HS-27A (cell line): Measurements from ENCODE around the gene UHRF2.
A peak's percentile ranks its signal among the peaks of the same experiment; 100 is the strongest.
"Not testable (repeated sequence)": the region's sequence is repeated elsewhere in the genome, so short reads cannot be mapped to it uniquely, and the experiment has no call there.

ENCODE experiments used
- DNase-seq: peaks from one replicate; pipeline ENCODE4 v3.0.0-alpha.2; 2012; ENCODE audit warnings: low read depth, missing footprints

UHRF2 gene, protein sequence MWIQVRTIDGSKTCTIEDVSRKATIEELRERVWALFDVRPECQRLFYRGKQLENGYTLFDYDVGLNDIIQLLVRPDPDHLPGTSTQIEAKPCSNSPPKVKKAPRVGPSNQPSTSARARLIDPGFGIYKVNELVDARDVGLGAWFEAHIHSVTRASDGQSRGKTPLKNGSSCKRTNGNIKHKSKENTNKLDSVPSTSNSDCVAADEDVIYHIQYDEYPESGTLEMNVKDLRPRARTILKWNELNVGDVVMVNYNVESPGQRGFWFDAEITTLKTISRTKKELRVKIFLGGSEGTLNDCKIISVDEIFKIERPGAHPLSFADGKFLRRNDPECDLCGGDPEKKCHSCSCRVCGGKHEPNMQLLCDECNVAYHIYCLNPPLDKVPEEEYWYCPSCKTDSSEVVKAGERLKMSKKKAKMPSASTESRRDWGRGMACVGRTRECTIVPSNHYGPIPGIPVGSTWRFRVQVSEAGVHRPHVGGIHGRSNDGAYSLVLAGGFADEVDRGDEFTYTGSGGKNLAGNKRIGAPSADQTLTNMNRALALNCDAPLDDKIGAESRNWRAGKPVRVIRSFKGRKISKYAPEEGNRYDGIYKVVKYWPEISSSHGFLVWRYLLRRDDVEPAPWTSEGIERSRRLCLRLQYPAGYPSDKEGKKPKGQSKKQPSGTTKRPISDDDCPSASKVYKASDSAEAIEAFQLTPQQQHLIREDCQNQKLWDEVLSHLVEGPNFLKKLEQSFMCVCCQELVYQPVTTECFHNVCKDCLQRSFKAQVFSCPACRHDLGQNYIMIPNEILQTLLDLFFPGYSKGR

DNA sequence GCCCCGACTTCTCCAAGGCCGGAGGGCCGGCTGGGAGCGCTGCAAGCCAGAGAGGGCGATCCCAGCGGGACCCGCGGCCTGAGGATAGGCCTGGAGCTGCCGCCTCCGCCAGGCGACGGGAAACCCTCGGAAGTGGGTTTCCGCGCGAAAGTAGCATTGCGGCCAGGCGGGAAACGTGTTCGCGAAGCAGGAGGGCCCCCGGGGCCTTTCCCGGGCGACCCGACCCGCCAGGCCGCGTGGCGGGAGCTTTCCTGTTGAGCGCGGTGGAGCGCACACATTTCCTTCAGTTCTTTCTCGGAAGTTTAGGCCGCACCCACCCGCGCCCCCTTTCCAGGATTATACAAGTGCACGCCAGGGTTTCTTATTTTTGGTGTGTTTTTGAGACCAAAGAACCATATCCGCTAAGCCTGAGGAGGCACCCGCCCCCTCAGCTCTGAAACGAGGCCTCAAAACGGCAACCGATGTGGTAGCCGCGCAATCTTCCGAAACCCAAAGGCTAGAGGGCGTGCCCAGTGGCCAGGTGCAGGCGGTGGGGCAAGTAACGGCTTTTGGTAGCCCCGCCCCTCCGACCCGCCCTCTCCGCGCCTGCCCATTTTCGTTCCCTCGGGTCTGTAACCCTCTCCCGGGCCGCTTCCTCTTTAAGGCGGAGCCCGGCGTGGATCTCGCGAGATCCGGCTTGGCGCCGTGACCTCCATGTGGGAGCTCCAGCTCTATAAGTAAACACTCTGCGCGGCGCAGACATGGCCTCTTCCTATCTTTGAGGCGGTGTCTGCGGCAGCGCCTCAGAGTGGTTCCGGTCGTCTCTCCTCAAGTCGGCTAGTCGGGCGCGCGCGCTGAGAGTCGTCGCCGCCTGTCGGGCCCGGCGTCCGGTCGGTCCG, at the start of gene UHRF2:
Gene UHRF2 (plus strand): TSS at position 713 of the 878 bp plus-strand sequence. CDS start 292 bp downstream, outside the sequence.
- DNase-seq: peak; percentile 84

GRCh38 chr9:6367128-6367890, 45.7 kb upstream of the UHRF2 start:
- DNase-seq: no peak

GRCh38 chr9:6368831-6369230, 44.2 kb upstream of the UHRF2 start:
- no peak for DNase-seq

DNA sequence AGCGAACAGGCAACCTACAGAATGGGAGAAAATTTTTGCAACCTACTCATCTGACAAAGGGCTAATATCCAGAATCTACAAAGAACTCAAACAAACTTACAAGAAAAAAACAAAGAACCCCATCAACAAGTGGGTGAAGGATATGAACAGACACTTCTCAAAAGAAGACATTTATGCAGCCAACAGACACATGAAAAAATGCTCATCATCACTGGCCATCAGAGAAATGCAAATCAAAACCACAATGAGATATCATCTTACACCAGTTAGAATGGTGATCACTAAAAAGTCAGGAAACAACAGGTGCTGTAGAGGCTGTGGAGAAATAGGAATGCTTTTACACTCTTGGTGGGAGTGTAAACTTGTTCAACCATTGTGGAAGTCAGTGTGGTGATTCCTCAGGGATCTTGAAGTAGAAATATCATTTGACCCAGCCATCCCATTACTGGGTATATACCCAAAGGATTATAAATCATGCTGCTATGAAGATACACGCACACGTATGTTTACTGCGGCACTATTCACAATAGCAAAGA, 31.5 kb upstream of the UHRF2 start:
- not testable (repeated sequence) for DNase-seq

DNA sequence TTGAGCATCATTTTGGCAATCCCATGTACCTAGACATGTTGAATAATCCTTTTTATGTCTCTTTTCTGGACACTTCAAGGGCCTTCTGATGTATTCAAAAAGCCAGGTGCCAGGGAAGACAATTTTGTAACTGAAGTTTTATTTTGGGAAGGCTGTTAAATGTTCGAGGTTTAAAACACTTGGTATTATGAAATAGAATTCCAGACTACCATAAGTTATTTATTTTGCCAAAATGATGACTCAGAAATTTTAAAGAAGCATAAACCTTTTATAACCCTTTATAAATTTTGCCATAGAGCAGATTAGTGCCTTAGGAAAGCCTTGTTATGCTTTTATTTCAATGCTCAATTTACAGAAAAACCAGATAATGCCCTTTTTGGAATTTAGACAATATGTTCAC, 30.3 kb upstream of the UHRF2 start:
- DNase-seq: no peak

DNA sequence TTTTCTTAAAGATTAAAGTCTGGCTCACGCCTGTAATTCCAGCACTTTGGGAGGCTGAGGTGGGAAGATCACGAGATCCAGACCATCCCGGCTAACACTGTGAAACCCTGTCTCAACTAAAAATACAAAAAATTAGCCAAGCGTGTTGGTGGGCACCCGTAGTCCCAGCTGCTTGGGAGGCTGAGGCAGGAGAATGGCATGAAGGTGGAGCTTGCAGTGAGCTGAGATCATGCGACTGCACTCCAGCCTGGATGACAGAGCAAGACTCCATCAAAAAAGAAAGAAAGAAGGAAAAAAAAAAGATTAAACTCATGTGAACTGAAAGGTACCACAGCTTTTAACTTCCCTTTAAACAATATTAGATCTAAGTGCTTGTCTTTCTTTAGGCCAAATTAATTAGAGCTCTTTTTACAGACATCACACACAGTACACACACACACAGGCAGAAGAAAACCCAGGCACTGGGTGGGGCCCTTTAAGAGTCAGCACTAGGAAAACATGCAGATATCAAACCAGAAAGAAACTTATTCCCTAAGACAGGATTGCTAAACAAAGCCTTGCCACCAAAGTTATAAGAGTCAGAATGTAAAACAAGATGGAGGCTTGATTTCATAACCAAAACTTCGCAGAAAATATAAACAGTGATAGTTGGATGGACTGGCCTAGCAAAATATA, 29.3 kb upstream of the UHRF2 start:
- peak; percentile 22 for DNase-seq

- DNase-seq: no peak
These were observed 28.3 kb upstream of the UHRF2 start for GRCh38 chr9:6384732-6385131.

GRCh38 chr9:6399071-6399470, 13.9 kb upstream of the UHRF2 start:
- DNase-seq: no peak

GRCh38 chr9:6405371-6405770, 7.6 kb upstream of the UHRF2 start:
- DNase-seq: no peak

- DNase-seq: no peak
These were observed 5.2 kb upstream of the UHRF2 start for GRCh38 chr9:6407778-6408177.

DNA sequence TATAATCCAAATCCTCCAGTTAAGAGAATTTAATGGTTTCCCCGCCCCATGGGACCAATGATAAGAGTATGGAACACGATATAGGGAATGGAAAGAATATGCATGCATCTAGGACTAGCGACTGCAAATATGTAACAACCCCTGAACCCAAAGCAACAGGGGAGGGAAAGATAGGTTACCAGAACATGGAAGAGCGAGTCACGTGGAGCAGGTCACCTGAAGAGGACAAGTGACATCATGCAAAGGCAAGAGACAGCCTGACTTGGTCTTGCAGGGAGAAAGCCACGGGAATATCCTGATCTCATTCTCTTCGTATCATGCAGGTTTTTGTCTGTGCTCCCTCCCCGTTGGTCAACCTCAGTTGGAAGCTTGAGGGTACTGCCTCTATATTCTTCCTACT, 4.7 kb upstream of the UHRF2 start:
- no peak for DNase-seq

DNA sequence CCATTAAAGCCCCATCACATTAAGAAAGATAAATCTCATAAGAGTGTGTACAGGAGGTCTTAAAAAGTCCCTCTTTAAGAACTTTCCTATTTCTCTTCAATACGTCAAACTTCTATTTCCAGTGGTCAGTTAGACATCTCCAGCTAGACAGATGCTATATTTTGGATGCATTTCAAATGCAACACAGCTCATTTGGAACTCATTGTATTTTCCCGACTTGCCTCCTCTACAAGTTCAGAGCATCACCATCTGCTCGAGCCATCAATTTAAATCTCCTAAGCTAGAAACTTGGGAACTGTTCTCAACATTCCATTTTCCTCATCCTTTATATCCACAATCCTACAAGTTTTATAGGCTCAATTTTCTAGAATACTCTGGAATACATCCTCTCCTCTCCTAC, 3.2 kb upstream of the UHRF2 start:
- DNase-seq: no peak

- no peak for DNase-seq
These were observed 2.4 kb upstream of the UHRF2 start for GRCh38 chr9:6410633-6411032.

DNA sequence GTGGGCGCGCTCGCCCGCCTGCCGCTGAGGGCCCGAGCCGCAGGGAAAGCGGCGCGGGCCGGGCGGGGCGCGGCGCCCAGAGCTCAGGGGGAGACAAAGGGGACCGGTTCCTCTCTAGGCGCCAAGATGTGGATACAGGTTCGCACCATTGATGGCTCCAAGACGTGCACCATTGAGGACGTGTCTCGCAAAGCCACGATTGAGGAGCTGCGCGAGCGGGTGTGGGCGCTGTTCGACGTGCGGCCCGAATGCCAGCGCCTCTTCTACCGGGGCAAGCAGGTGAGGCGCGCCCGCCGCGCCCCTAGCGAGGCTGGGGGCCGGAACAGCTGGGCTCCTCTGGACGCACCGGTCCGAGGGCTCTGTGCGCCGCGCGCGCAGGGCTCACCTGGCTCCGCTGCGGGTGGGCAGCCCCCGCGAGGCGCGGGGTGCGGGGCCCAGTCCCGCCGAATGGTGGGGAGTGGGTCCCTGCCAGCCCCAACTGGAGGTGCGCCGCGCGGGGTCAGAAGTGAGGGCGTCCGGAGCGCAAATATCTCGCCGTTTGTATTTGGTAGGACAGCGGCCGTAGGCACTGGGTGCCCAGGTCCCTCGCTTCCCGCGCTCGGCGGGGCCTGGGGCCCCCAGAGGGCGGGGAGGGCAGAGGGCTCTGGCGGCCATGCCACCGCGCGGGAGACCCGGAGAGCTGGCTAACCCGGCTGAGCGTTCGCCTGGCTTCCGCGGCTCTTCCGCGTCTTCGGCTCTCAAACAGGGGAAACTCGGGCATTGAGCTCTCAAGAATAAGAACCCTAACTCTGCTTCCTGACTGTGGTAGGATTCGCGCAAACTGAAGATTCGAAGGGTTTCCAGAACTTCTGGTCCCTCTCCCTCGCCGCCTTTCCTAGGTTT, 607 bp downstream of the UHRF2 start:
- DNase-seq: no peak

DNA sequence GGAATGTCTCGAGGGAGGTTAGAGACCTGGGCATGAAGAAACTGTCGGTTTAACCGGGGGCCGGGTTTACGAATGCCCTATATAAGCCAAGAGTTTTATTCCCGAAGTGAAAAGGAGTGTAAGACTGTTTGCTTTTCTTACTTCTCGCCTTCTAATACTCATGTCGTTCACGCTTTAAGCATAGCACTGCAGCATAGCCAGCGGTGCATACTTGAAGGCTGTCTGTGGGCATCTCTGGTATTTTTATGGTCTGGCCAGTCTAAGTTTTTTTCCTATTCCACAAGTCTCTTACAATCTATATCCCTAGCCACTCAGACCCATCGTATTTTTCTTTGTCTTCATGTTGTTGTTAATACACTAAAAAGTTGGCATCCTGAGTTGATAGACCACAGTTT, 1.2 kb downstream of the UHRF2 start:
- DNase-seq: no peak

GRCh38 chr9:6415266-6415665, 2.3 kb downstream of the UHRF2 start:
- no peak for DNase-seq

DNA sequence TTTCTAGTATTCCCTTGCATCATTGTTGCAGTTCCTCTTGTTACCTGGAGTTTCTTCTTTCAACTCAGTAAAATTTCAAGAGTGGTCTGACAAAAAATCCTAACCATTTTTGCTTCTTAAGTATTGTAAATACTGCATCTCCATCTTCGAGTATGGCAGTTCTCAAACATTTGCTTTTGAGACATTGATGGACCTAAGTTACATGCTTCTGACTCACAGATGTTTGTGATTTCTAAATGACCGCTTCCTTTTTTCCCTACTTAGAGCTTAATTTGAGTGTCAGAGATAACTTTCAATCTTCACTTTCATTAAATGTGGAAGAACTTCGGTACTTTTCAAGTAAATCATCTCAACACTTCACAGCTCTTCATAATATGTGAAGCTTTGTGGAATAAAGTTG, 4.2 kb downstream of the UHRF2 start:
- DNase-seq: no peak

DNA sequence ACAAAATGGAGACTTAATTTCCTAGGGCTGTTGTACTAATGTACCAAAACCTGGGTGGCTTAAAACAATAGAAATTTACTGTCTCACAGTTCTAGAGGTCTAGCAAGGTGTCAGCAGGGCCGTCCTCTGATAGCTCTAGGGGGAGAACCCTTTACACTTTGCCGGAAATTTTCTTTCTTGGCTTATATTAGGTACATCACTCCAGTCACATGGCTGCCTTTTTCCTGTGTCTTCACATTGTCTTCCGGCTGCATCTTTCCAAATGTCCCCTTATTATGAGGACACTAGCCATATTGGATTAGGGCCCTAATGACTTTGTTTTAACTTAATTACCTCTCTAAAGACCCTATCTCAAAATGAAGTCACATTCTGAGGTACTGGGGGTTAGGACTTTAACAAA, 5.8 kb downstream of the UHRF2 start:
- DNase-seq: no peak

- DNase-seq: no peak
These were observed 11.9 kb downstream of the UHRF2 start for GRCh38 chr9:6424940-6425339.

DNA sequence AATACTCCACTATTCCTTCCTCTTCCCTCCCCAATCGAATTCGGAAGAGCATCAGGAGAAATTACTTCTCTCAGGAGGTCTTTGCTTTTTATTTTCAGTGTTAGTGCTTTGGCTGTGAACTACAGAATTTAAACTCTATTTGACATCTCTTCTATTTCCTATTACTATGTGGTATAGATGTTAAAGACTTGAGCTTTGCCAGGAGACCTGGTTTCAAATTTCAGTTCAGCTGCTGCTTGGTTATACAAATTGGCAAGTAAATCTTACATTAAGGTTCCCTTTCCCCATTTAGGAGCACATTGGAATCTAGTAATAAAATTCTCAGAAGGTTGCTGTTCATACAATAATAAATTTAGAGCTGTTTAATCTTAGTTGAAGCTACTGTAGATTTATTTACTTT, 13.1 kb downstream of the UHRF2 start:
- no peak for DNase-seq
